ENCODE results near the gene FAM184A. TPM values are rescaled to one million over a fixed set of nuclear protein-coding genes. Genes with fewer than 3 reads are reported as not detected.
"Not testable (repeated sequence)": the region's sequence is repeated elsewhere in the genome, so short reads cannot be mapped to it uniquely, and the experiment has no call there.

The FAM184A gene
- total RNA-seq, 1 donor from 2014 or later, result 4.8 TPM

DNA sequence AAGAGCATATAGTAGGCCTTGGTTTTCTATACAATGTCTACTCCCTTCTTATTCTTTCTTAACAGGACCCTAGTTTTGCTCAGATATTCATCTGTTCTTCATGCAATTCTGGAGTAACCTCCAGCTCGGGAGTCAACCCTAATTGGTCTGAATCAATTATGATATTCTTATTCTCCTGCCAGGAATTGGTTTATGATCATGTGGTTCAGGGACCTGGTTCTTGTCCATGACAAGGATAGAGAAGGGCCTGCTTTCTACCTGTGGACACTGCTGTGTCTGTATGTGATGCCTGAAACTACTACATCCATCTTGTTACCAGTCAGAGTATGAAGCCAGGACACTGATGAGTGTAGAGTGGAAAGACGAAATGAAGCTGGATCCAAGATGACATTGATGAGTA is 24.4 kb upstream of the FAM184A start:
- no peak for DNase-seq (ENCODE audit: low spot score)

GRCh38 chr6:119100115-119100514 is 21.7 kb upstream of the FAM184A start:
- DNase-seq (ENCODE audit: low spot score), result no peak

DNA sequence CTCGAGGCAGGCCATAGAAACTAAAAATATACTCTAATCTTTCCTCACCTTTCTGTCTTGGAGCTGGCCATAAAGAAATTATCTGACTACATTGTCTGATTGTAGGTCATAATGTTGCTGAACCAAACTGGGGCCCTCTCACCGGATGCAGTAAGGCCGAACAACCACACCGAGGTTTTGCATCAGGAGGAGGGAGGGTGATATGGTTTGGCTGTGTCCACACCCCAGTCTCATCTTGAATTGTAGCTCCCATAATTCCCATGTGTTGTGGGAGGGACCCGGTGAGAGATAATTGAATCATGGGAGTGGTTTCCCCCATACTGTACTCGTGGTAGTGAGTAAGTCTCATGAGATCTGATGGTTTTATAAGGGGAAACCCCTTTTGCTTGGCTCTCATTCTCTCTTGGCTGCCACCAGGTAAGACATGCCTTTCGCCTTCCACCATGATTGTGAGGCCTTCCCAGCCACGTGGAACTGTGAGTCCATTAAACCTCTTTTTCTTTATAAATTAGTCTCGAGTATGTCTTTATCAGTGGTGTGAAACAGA is 19.4 kb upstream of the FAM184A start:
- not testable (repeated sequence) for DNase-seq (ENCODE audit: low spot score)

DNA sequence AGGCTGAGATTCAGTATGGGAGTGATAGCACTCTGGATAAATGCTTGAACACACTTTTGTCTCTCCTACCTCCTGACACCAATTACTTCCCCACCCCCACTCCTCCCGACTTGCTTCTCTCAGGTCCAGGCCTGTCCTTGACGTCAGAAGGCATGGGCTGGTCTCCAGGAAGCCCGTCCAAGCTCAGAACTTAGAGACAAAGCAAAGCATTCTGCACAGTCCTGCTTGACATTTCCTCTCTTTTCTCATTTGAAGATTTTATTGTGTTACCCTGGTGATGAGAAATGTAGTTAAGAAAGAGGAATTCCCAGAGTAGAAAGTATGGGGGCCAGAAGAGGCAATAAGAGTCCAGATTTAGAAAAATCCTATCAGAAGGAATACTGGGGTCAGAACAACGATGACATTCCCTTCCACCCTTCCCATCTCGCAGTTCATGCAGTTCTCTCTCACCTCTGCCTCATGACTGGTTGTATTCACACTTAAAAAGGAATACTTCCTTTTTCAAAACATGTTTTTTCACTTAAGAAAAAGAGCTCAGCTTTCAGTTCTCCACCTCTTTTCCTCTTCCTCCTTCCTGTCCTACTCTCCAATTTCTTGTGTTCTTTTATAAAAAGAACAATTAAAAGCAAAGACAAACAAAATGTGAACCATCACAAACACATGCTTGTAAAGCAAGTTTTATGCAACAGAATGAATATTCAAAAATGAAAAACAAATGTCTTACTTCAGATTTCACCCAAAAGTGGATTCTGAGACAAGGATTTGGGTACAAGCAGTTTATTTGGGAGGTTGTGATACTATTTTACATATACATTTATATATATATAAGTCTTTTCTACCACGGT is 18.5 kb upstream of the FAM184A start:
- no peak for DNase-seq (ENCODE audit: low spot score)

- no peak for DNase-seq (ENCODE audit: low spot score)
These were observed 11.8 kb upstream of the FAM184A start for GRCh38 chr6:119090256-119090655.

DNA sequence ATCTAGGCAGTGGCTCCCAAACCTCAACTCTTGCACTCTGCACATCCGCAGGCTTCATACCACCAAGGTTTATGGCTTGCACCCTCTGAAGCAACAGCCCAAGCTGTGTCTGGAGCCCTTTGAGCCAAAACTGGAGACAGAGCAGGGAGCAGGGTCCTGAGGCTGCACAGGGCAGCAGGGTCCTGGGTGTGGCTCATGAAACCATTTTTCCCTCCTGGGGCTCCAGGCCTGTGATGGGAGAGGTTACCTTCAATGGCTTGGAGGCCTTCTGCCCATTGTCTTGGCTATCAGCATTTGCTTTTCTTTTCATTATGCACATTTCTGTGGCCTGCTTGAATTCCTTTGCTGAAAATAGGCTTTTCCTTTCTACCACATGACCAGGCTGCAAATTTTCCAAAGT is 6.3 kb upstream of the FAM184A start:
- DNase-seq (ENCODE audit: low spot score), result no peak

DNA sequence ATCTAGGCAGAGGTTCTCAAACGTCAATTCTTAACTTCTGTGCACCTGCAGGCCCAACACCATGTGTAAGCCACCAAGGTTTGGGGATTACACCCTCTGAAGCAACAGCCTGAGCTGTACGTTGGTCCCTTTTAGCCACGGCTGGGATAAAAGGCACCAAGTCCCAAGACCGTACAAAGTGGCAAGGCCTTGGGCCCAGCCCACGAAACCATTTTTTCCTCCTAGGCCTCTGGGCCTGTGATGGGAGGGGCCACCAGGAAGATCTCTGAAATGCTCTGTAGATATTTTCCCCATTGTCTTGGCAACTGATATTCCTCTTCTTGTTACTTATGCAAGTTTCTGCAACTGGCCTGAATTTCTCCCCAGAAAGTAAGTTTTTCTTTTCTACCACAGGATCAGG is 4.5 kb upstream of the FAM184A start:
- DNase-seq (ENCODE audit: low spot score), result no peak

DNA sequence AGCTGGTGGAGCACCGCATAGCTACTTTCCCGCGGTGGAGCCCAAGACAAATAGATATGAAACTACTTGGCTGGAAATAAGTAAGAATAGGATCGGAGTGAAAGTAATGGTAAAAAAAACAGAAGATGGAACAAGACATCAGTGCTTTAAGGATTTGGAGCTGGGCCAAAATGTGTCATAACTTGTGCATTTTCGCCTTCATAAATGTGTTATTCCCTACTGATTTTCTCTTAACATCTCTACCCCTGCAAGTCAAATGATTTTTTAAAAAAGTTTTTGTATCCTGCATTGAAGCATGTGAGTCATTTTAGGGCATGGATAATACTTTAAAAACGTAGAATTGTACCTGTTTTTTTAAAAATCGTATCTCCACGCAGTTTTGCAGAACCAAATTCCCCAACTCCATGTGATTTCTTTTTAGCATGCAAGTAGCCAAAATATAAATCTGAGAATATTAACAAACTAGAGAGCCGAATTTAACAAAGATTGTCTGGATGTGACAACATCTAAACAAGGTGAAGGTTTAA is 882 bp upstream of the FAM184A start:
- no peak for DNase-seq (ENCODE audit: low spot score)

GRCh38 chr6:119077643-119078375 is 655 bp downstream of the FAM184A start:
- no peak for DNase-seq (ENCODE audit: low spot score)

- no peak for DNase-seq (ENCODE audit: low spot score)
These were observed 1.1 kb downstream of the FAM184A start for GRCh38 chr6:119077391-119077642.

DNA sequence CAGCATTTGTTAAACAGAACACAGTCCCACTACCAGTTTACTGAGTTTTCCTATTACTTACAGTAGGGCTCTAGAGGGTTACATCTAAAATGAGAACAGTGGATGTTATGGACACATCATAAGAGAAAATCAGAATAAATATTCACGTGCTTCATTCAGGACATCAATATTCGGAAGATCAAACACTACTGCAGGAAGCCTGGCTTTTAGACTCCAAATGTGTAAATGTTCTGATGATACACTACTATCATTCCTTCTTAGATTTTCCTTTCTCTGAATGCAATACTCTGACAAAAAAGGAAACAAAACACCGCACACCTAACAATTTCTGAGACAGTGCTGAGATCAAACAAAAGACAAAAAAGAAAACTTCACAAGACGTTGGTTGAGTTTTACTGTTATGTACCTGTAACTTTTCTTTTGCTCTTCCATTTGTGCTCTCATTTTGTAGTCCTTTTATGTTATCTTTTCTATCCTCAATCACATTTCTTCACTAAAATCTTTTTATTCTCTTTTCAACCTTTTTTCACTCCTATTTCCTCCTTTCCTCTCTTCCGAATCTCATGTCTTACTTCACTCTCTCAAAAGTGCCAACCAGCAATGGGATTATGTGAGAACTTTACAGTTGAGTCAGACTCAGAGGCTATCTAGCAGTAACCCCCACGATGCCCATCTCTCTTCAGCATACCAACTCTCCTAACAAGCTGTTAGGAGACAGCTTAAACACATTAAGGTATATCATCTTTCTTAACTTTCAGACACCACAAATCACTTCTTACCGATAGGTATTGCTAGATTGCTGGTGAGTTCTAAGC is 1.7 kb downstream of the FAM184A start:
- DNase-seq (ENCODE audit: low spot score), result no peak

DNA sequence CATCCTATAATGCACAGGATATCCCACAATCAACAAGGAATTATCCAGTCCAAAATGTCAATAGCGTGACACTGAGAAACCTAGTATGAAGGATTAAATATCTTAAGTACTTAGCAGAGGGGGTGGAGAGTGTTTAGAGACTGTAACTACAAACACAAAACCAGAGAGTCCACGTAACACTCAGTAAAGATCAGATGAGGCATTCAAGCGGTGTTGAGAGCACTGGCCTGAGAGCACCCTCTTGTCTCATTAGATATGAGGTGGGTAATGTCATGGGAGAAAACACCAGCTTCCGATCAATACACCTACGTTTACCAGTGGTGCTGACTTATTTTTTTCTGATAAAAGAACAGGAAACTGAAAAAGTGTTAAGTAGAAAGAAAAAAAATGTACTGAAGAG is 2.3 kb downstream of the FAM184A start:
- DNase-seq (ENCODE audit: low spot score), result no peak

DNA sequence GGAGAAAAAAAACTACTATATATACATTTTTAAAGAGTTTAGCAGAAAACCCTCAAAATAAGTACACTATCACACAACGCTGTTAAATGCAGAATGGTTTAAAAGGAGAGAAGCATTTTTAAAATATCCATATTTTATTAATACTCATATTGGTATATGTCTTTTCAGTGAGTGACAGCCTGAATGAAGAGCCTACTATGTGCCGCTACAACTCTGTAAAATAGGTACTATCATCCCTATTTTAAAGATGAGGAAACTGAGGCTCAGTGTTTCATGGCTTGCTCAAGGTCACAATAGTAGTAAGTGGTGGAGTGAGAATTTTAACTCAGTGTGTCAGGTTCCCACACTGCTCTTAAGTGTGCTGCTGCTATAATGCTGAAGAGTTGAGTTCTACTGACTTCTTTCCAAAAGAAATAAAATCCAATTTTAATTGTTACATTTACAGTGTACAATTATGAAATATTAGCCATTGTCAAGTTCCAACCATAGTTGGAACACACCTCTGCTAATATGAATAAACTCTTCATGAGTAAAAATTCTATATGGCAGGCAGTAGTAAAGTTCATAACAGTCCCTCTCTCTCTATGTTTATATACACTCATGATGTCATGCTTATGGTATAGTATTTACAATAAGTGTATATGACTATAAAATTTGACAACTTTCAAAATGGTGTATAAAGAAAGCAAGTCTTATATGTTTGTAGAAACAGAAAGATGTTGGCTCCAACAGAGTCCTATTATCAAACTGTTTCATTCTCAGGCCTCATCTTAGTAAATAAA is 3.1 kb downstream of the FAM184A start:
- no peak for DNase-seq (ENCODE audit: low spot score)

DNA sequence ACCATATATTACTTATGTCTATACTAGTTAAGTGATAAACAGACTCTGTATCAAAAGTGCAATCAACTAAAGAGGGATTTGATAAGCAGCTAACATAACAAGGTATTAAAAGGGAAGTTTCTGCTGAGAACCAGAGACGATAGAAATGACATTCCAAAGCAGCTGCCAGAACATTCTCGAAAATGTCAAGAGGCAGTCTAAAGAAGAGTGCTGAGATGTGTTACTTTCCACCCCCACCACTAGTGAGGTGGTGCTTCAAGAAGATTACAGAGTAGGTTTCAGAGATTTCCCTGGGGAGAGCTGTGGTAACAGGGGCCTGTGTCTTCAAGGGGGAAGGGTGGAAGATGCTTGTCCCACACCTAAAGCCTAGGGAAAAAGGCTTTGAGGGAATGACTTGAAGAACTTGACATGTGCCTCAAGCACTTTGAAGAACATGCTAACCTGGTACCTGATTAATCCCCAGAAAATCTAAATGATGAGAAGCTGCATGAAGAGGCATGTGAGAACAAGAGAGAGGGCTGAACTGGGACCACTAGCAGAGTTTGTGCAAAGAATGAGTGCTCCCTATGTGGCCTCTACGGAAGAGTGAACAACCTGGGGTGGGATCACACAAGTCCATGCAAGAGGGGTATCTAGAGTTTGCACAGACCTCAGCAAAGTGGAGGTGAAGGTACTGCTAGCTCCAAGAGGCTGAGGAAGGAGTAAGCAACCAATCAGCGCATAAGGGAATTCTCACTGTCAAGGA is 5.0 kb downstream of the FAM184A start:
- DNase-seq (ENCODE audit: low spot score), result no peak

DNA sequence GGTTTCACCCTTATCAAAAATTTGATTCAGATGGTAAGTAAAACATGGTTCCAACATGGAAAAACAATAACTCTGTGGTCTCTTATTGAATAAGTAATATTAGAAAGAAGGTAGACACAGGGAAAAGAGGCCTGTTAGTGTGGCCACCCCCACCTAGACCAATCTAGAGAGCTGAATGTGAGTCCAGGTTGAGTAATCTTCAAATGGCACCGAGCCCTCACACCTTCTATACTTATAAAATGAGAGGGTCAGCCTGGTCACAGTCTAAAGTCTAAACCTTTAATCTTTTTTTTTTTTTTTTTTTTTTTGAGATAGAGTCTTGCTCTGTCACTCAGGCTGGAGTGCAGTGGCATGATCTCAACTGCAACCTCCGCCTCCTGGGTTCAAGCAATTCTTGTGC is 6.9 kb downstream of the FAM184A start:
- DNase-seq (ENCODE audit: low spot score), result no peak

- DNase-seq (ENCODE audit: low spot score), result no peak
These were observed 11.4 kb downstream of the FAM184A start for GRCh38 chr6:119067091-119067490.

DNA sequence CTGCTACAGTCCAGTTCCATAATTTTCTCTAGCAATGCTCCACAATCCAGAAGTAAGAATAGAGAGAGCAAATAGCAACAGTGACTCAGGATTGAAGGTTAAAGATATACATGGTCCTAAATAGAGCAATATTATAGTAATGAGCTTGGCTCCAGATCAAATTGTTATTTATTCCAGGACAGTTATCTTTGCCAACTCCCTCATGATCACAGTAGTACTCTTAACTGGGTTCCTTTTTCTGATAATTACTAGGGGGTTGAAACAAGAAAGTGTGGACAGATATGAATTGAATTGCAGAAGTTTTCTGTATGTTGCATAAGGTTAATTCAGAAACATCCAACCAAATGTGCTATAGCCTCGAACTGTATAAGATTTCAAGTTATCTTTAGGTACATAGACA is 11.9 kb downstream of the FAM184A start:
- DNase-seq (ENCODE audit: low spot score), result no peak

DNA sequence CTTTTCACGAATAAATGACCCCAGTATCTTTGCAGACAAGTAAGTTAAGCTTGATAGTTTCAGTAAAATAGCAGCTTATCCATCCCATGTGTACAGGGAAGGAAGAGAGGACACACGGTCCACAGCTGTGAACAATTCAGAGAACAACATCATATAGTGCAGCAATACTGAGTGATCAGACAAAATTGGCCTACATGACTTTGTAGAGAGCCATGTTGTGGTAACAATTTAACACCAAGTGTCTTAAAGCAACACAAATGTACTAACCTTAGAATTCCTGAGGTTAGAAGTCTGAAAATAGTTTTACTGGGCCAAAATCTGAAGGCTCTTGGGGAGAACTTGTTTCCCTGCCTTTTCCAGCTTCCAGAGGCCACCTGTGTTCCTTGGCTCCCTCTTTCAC is 12.5 kb downstream of the FAM184A start:
- DNase-seq (ENCODE audit: low spot score), result no peak

GRCh38 chr6:119065382-119065781 is 13.1 kb downstream of the FAM184A start:
- no peak for DNase-seq (ENCODE audit: low spot score)

DNA sequence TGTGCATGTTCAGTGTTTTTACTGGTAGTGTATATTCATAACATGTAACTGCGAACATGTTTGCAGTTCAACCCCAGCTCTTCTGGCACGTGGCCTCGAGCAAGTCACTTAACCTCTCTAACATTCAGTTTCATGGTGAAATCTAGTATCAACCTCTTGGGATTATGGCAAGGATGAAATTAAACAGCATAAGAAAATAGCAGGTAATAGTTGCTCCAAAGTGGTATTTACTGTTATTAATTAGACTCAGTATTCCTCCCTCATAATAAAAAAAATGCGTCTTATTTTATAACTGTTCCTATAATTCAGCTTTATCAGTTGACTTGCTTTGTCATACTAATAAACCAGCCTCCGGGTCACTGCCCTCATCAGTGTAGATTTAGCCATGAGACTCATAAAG is 15.0 kb downstream of the FAM184A start:
- no peak for DNase-seq (ENCODE audit: low spot score)

Data from mesenteric fat pad (tissue), 1 donor.